GM23248 (cell line): ENCODE results near the gene ARID3B.

Source experiments
- EZH2 ChIP-seq: fragments of 200-600 bp; sonication (generic); IDR thresholded peaks from 2 replicates; pipeline ENCODE4 v1.6.1; 2018; ENCODE audit warnings: antibody characterized with exemption, mild to moderate bottlenecking; ENCODE audit not compliant: insufficient read depth, poor library complexity, severe bottlenecking
- EZH2phosphoT487 ChIP-seq: fragments of 200-600 bp; sonication (generic); IDR thresholded peaks from 2 replicates; pipeline ENCODE4 v1.6.1; 2018; ENCODE audit warnings: antibody characterized with exemption, moderate library complexity, mild to moderate bottlenecking, low read depth; ENCODE audit not compliant: insufficient read depth

GRCh38 chr15:74552773-74553441, 11.9 kb downstream of the ARID3B start:
- TF ChIP-seq EZH2phosphoT487: no peak
- no peak for TF ChIP-seq EZH2
